GM19328 (cell line): ENCODE results near the gene GUCA2B.

Experiments used
- ATAC-seq: cut with Tn5 transposase; IDR thresholded peaks from one replicate; pipeline ENCODE4 v1.9.1; 2021; ENCODE audit warnings: mild to moderate bottlenecking, moderate library complexity; ENCODE audit not compliant: unreplicated experiment

GUCA2B gene

DNA sequence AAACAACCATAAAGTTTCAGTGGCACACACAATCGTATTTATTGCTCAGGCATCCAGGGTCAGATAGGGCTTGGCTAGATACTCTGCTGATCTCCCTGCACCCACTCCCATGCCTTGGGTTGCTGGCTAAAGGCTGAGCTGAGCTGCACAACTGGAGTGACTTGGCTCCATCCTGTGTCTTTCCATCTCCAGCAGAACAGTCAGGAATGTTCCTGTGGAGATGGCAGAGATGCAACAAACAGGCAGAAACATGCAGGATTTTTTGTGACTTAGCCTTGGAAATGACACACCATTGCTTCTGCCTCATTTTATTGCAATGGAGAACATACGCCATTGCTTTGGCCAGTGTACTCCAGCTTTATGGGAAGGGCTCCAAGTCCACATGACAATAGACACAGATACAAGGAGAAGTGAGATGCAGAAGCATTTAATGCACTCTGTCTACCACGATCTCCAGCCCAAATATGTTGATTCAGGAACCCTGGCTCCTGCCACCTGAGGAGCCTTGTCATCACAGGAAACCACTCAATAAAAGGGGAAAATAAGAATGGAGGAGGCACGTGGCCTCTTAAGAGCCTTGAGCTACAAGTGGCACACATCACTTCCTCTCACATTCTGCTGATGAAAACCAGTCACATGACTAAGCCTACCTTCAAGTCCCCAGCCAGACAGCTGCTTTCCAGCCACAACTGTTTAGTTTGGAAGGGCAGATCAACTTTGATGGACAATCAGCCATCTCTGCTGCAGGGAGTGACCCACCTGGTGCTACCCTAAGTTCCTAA, 10.1 kb upstream of the GUCA2B start:
- ATAC-seq, result no peak

DNA sequence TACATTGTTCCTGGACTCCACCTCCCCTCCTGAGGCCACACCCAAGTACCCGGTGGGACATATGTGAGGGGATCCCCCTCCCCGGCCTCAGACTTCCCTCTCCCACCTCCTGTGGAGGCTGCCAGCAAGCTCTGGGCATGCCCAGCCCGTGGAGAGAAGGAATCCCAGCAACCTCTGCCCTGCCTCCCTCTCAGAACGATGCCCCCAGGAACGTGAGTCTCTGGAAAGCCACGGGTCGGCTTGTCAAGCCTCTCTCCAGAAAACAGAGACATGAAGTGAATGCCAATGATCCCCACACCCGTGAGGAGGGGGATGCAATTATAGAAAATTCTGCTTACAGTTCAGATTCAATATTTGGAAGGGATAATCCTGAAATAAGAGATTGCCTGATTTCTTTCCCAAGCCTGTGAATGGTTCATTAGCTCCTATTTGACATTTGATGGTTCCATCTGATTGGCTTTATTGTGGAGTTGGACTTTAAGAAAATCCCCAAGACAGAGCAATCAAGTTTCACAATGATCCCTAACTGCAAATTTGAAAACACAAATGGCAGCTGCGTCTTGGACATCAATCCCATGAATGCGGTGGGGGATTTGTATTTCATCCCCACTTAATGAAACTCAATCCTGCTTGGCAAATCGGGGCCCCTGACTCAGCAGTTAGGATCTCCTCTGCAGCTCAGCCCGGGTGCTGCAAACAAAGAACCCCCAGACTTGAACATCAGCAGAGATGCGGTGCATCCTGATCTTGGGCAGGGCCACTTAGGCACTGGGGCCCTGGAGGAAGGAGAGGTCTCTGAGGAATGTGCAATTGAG, 9.1 kb upstream of the GUCA2B start:
- ATAC-seq, result no peak

DNA sequence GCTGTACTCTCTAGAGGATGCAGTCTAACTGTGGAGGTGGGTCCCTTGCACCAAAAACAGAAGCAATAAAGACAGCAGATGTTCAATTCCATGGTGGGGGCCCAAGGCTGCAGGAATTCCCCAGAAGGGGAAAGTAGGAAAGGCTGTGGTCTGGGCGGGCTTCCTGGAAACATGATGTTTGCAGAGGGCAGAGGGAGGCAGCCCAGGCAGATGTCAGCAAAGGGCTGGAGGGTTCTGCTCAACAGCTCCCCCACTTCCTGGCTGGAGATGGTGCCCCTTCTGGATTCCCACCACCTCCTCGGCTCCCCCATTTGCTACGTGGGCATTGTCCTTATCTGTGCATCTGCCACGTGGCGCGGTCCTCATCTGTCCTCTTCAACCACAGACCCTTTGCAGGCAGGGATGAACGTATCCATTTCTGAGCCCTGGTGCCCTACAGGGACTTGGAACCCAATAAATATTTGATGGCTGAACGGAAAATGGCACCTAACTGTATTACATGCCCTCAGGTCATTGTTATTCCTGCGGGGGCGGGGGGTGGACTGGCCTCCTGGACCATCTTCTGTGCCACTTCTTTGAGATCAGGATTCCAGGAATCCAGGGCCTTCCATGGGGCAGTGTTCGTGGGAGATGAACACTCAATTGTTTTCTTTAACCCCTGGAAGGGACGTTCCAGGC, 8.4 kb upstream of the GUCA2B start:
- no peak for ATAC-seq

DNA sequence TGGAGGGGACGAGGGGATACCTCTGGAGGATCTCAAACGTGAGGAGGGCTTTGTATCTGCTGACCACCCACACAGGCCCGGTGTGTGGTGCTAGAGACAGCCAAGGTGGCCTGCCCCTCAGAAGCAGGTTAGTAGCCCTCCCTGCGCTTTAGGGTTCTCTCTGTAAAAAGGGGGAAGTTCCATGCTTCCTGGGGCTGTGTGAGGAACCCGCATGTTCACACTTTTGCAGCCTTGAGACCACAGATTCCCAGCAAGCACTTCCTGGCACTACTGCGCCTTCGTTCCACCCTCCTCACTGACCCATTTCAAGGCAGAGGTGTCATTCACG, 7.9 kb upstream of the GUCA2B start:
- ATAC-seq, result no peak

DNA sequence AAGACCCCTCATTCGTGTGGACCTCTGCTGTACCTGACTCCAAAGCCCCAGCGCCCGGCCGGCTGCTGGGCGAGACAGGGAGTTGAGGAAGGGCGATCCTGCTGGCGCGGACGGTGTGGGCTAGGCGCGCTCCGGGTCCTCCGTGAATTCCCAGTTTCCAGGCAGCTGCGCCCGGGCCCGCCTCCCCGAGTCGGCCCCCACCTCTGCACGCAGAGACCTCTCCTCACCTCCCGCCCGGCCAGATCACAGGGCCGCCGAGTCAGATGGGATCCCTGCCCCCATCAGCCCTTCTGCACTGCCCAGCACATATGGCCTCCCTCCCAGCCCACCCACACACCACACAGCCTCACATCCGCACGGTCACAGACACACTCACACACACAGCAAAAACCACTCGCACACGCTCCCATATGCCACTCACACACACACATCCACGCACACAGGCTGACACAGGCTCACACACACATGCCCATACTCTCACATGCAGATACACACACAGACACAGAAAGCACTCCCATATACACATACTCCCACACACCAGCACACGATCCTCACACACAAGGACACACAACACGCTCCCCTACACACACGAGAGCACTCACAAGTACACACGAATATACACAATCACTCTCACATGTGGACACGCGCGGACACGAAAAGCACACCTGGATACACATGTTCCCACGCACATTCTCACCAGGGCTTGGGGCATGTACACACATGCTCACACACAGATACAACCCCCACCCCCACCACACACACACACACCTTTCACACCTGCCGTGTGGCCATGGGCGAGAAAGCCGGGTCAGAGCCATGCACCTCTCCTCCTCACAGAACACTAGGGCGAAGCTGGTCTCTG, 7.2 kb upstream of the GUCA2B start:
- no peak for ATAC-seq

DNA sequence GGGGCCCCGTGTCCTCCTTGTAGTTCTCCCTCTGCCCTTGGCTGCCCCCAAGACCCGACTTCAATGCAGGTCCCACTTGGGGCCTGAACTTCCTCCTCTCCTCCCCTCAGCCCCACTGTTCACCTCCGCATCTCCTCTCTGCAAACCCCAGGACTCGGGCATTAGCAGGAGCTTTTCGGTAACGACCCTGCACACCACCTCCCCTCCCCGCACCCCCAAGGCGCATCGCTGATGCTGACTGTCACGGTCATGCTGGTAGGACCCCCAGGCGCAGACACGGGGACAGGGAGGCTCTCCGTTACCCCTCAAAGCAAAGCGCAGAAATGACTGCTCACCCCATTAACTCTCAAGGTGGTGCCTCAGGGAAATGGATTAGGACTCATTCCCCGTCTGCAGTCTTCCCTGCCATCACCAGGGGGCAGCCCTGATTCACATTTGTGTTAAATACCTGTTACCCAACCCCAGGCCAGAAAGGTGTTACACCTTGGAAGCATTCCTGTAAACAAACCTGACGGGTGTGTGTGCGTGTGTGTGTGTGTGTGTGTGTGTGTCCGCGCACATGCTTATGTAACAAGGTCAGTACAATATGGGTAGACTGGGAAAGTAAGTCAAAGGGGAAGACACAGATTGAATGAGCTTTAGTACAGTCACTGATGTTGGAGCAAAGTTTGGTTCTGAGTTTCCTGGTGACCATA, 6.4 kb upstream of the GUCA2B start:
- ATAC-seq, result no peak

DNA sequence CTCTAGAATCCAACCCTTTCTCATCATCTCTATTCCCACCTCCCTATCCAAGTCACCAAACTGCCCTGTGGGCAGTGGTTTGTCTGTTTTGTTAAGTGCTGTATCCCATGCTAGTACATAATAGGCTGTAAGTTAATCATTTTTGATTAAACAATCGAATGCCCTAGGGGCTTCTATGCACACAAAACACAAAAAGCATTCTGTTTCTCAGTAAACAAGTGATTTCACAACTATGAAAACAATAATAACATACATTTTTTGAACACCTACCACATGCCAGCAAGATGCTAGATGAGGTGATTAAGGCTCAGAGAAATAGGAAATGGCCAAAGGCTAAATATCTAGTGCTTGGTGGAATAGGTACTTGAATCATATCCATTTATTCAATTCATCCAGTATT, 5.0 kb upstream of the GUCA2B start:
- ATAC-seq, result no peak

DNA sequence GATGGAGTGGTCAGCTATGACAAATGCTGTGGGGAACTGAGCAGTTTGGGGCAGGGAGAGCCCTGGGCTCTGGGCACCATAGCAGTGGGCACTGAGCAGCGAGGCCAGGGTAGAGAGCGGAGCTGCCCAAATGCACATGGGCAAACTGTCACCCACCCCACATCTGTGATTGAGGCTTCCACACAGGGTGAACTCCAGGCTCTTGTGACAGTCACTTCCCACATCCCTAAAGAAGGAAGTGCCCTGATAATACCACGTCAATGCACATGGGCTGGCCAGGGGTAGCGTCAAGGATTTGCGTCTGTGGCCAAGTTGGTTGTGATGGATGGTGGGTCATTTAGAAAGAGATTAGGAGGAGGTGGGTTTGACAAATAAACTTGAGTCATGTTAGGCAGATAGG, 2.6 kb upstream of the GUCA2B start:
- ATAC-seq, result no peak

DNA sequence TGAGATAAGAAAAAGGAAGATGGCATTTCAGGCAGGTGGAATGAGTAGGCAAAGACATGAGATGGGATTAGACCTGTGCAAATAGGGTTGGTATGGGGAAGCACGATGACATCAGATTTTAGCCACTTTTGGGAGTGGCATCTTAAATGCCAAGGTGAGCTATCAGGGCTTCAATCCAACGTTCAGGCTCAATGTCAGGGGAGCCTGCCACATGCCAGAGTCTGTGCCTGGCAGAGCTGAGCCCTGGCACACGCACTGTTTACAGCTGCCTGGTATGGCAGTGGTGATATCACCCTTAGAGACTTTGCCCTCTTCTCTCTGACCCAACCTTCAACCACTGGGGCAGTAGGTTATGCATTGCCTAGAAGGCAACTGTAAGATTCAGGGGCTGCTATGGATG, 1.1 kb upstream of the GUCA2B start:
- ATAC-seq, result no peak

DNA sequence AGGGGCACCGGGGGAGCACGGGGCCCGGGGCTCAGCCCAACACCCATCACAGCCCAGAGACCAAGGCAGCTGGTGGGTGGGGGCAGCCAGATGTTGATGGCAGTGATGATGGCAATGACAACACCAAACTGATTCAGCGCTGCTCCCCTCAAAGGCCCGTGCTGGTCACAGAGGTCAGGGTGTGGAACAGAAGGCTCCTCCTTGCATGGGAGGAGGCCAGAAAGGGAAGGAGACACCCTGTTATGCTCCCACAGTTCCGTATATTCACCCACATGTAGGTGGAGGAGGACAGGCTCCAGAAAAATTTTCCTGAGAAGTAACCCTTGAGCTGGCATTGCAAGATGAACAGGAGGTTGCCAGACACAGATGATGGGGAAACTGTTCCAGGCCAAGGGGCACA, 414 bp downstream of the GUCA2B start:
- no peak for ATAC-seq

DNA sequence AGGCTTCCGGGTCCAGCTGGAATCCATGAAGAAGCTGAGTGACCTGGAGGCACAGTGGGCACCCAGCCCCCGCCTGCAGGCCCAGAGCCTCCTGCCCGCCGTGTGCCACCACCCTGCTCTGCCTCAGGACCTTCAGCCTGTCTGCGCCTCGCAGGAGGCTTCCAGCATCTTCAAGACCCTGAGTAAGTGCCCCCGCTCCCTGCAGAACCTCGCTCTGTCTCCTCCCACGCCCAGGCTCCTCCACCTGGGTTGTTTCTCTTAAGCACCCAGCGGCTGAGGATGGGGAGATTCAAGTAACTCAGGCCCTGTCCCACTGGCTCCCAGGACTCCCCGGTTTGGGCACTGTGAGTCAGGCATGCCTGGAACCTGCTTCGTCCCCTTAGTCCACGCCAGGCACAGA, 1.5 kb downstream of the GUCA2B start:
- no peak for ATAC-seq

DNA sequence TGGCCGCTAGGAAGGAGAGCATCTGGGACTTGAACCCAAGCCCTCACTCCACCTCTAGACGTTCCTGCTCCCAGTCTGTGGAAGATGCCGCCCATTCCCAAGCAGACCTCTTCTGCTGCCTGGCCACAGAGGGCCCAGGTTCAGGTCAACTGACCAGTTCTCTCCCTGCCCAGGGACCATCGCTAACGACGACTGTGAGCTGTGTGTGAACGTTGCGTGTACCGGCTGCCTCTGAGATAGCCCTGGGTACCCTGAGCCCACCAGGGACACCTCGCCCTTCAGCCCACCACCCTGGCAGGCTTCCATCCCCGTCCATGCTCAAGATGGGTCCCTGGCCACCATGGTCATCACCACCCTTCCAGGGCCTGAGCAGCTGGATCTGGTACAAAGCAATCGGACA, 2.2 kb downstream of the GUCA2B start:
- no peak for ATAC-seq

DNA sequence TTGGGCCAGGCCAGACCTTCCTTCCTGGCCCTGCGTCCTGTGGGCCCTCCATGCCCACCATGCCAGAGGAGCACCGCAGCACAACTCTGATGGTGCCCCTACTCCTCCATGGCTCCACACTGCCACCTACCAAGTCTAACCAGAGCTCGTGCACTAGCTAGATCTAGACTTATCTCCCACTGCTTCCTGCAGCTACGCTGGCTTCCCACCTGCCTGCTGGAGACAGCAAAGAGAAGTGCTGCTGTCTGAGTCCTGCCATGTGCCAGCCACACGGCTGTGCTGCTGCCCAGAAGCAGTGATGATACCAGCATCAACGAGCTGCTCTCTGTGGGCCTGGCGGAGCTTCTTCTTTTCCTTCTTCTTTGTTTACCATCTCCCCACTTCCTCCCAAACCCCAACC, 4.5 kb downstream of the GUCA2B start:
- no peak for ATAC-seq

DNA sequence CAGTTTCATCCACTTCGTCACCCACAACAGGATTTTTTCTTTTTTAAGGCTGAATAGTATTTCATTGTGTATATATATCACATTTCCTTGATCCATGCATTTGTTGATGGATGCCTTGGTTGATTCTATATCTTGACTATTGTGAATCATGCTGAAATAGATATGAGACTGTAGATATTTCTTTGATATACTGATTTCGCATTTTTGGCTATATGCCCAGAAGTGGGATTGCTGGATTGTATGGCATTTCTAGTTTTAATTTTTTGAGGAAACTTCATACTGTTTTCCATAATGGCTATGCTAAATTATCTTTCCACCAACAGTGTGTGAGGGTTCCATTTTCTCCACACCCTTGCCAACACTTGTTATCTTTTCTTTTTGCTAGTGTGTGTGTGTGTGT, 5.0 kb downstream of the GUCA2B start:
- no peak for ATAC-seq

DNA sequence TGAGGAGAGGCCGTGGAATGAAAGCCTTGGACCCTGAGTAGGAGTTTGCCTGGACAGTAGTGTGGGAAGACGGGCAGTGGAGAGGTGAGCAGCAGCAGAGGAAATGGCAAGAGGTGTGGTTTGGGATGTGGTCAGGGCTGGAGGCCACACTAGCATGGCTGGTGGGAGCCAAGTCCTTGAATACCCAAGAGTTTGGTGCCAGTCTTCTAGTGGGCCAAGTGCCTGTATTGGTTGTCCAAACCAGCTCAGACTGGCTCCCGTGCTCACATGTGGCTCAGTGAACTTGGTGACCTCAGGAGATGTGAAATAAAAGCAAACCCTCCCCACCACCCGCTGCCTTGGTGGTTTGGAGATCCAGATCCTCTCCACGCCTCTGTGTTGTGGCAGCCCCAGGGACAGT, 9.0 kb downstream of the GUCA2B start:
- ATAC-seq, result no peak

DNA sequence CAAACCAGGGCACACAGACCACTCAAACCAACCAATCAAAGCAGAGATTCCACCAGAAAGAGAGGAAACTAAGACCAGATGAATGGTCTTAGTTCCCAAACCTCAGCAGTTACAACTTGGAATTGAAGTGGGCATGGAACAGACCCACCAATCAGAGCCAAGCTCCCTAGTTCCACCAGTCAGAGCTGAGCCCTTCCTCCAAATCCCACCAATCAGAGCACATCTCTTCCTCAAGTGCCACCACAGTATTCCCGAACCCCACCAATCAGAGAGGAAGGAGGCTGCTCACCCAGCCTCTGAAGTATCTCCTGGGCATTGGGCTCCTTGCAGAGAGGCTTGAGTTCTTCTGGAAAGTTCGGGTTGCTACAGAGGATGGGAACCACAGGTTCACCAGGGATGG, 9.9 kb downstream of the GUCA2B start:
- no peak for ATAC-seq

DNA sequence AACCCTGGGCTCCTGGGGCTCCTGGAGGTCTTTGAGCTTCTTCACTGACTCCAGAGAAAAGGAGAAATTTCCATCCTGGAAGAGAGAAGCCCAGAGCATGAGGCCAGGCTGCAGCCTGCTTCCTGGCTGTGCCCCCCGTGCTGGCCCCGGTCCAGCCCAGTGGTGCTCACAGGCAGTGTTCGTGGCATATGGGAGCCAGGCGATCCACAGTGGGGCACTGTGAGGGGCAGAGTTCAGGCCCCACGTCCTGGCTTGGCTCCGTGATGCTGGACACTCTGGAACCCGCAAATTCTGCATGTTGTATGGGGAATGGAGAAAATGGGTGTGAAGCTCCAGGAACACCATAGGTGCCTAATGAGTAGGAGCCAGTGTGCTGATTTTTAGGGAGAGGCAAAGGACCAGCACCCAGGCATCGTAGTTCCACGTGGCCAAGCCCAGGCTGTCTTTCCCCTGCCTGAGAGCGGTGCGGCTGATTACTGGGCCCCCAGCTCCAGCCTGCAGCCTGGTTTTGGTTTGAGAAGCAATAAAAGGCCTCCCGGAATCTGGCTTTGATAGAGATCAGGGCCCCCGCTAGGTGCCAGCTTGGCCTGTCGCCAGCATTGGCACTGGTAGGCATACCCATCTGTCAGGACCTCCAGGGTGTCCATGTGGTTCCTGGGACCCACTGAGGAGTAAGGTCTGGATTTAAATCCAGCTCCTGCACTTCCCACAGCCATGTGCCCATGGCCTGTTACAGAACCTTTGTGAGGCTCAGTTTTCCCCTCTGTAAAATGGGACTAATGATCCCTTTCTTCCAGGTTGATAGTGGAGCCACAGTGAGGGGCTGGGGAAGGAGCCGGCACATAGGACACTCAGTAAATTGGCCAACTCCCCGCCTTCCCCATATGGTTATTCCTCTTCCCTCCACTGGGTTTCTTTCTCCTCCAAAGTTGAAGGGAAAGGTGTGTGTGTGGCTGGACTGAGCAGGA, 10.6 kb downstream of the GUCA2B start:
- no peak for ATAC-seq

DNA sequence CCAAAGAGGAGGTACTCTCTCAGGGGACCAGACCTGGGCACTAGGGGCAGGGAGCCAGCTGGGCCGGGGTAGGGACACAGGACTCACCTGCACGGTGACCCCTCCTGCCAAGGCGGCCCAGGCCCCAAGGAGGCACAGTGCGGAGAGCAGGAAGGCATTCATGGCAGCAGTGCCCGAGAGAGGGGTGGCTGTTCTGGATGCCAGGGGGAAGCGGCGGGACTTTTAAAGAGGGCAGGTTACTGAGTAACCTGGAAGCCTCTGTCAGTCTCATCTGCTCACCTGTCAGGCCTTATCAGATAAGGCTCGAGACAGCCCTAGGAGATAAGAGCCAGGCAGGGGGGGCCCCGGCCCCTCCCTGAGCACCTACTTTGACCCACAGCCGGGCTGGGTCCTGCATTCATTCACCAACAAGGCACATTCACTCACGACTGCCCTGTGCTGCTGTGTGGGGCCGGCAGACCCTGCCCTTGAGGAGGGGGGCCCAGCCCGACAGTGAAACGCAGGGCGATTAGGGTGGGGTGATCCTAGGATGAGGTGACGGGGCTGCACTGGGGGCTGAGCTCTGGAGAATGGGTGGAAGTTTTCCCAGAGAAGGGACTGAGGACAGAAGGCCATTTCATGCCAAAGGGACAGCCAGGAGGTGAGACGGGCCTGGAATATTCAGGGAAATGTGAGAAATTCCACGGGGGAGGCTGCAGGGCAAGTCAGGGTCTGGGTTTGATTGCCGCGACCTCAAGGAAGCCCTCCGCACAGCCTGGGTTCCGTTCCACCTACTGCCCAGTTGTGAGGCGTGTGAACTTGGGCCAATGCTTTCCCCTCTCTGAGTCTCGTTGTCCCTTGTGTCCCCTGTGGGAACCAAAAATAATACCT, 11.6 kb downstream of the GUCA2B start, which contains the start of gene GUCA2A:
Gene GUCA2A (minus strand): TSS at position 195 of the 870 bp plus-strand sequence. CDS start 33 bp downstream, at position 162.
- no peak for ATAC-seq
